Measurements from ENCODE around the gene ZNF366. TPM values are rescaled to one million over a fixed set of nuclear protein-coding genes. Genes with fewer than 3 reads are reported as not detected.

Gene ZNF366
- total RNA-seq = 1.1 and 4.0 TPM in 2 replicates

DNA sequence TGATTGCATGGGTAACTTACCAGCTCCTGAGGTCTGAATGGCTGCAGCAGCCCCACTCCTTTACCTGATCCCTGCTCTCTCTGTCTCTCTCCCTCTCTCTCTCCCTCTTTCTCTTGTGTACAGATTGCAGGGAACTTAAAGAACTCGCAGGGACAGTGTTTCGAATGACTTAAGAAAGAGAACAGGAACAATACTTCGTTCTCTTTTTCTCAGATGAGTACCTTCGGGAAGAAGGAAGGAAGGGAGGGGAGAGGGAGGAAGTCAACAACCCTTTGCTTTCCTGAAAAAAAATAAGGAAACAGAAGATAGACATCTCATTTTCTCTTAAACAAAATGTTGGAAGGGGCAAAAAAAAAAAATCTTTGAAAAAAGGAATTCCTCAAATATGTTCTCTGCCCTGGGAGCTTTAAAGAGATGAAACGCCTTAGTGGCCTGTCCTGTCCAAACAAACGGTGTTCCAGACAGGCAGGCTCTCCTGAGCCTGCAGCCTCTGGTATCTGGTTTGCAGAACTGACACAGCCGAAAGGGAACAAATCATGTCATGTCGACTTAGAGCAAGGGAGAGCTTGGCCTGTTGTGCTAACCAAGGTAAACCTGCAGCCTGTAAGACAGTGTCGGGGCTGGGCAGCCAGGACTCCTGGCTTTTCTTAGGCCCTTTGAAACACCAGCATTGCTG is at the start of gene ZNF366:
ZNF366 (minus strand) TSS at position 180 of the 676 bp plus-strand sequence. CDS start 45,914 bp downstream, outside the sequence.

Other genes starting within 250 kb of the ZNF366 start
- 64.2 and 70.6 TPM in 2 replicates for gene MRPS27, start 187.2 kb downstream of the ZNF366 start, total RNA-seq
- gene PTCD2, start 187.0 kb downstream of the ZNF366 start, total RNA-seq = 4.3 and 5.6 TPM in 2 replicates

All from endothelial cell of coronary artery (primary cell).